HG03280 (cell line): ENCODE measurements around the gene YIPF2.
"Not testable (repeated sequence)": the region's sequence is repeated elsewhere in the genome, so short reads cannot be mapped to it uniquely, and the experiment has no call there.

Source experiments
- ATAC-seq: cut with Tn5 transposase; IDR thresholded peaks from one replicate; pipeline ENCODE4 v1.9.1; 2021; ENCODE audit warnings: mild to moderate bottlenecking, moderate library complexity; ENCODE audit not compliant: unreplicated experiment

The YIPF2 gene

GRCh38 chr19:10928563-10929401 lies at the start of gene YIPF2, which contains the start of gene TIMM29:
TSS of gene YIPF2 (minus strand) at chr19:10928639. CDS start at chr19:10928410, 229 bp downstream.
TSS of gene TIMM29 (plus strand) at chr19:10928811. CDS start at chr19:10928823, 12 bp downstream.
- ATAC-seq, result peak; percentile 72

GRCh38 chr19:10977742-10978092 lies 49.3 kb upstream of the YIPF2 start:
- no peak for ATAC-seq

- no peak for ATAC-seq
These were observed 47.9 kb upstream of the YIPF2 start for GRCh38 chr19:10976131-10976892.

- ATAC-seq, result no peak
These were observed 47.1 kb upstream of the YIPF2 start for GRCh38 chr19:10975374-10976130.

- no peak for ATAC-seq
These were observed 42.8 kb upstream of the YIPF2 start for GRCh38 chr19:10971107-10971726.

- ATAC-seq, result no peak
These were observed 40.2 kb upstream of the YIPF2 start for GRCh38 chr19:10968527-10969135.

- ATAC-seq, result no peak
These were observed 38.4 kb upstream of the YIPF2 start for GRCh38 chr19:10966809-10967208.

GRCh38 chr19:10965398-10965797 lies 37.0 kb upstream of the YIPF2 start:
- no peak for ATAC-seq

- no peak for ATAC-seq
These were observed 36.5 kb upstream of the YIPF2 start for GRCh38 chr19:10964903-10965302.

GRCh38 chr19:10963865-10964264 lies 35.4 kb upstream of the YIPF2 start:
- ATAC-seq, result no peak

GRCh38 chr19:10962863-10963262 lies 34.4 kb upstream of the YIPF2 start:
- ATAC-seq, result no peak

GRCh38 chr19:10961073-10961860 lies 32.8 kb upstream of the YIPF2 start:
- peak; percentile 44 for ATAC-seq

- peak; percentile 81 for ATAC-seq
These were observed 32.1 kb upstream of the YIPF2 start, which contains the start of gene SMARCA4 for GRCh38 chr19:10960314-10961072. TSS of gene SMARCA4 (plus strand) at chr19:10961030. CDS start at chr19:10984152, 23,122 bp downstream.

- not testable (repeated sequence) for ATAC-seq
These were observed 31.0 kb upstream of the YIPF2 start for GRCh38 chr19:10959277-10959968.

- no peak for ATAC-seq
These were observed 24.4 kb upstream of the YIPF2 start for GRCh38 chr19:10952809-10953208.

- no peak for ATAC-seq
These were observed 18.7 kb upstream of the YIPF2 start for GRCh38 chr19:10946958-10947657.

GRCh38 chr19:10945264-10945663 lies 16.8 kb upstream of the YIPF2 start:
- ATAC-seq, result no peak
